GM18951 (cell line): Measurements from ENCODE around the gene SLCO1A2.
"Not testable (repeated sequence)": the region's sequence is repeated elsewhere in the genome, so short reads cannot be mapped to it uniquely, and the experiment has no call there.

ENCODE experiments used
- POLR2A ChIP-seq: IDR thresholded peaks from 4 replicates; pipeline ENCODE4 v1.6.1; 2011; ENCODE audit warnings: mild to moderate bottlenecking; ENCODE audit not compliant: insufficient read length, insufficient read depth; ENCODE audit errors: extremely low read depth
- in situ Hi-C: fragments of 300-500 bp; cut with MboI; formaldehyde crosslinking; loops from one replicate; pipeline ENCODE4 v1.12.0; 2022; ENCODE audit warnings: low sequenced_read_pairs, mixed read lengths, inconsistent platforms; ENCODE audit not compliant: unreplicated experiment

Gene SLCO1A2

GRCh38 chr12:21334771-21335325 lies at the start of gene SLCO1A2:
TSS of gene SLCO1A2 (minus strand) at chr12:21334917. CDS start at chr12:21334647, 270 bp downstream.
- in situ Hi-C loops: no loop called here
- no peak for TF ChIP-seq POLR2A

GRCh38 chr12:21384261-21384660 lies 49.5 kb upstream of the SLCO1A2 start:
- TF ChIP-seq POLR2A: no peak
- in situ Hi-C loops: no loop called here

GRCh38 chr12:21381320-21381719 lies 46.6 kb upstream of the SLCO1A2 start:
- in situ Hi-C loops: not testable (repeated sequence)

- no peak for TF ChIP-seq POLR2A
- in situ Hi-C loops: no loop called here
Measured at GRCh38 chr12:21379218-21379617, 44.5 kb upstream of the SLCO1A2 start.

- no peak for TF ChIP-seq POLR2A
- in situ Hi-C loops: no loop called here
Measured at GRCh38 chr12:21372602-21373001, 37.9 kb upstream of the SLCO1A2 start, which contains the start of gene IAPP. TSS of gene IAPP (plus strand) at chr12:21372902. CDS start at chr12:21373352, 450 bp downstream.

GRCh38 chr12:21370845-21371449 lies 36.2 kb upstream of the SLCO1A2 start:
- in situ Hi-C loops: no loop called here
- TF ChIP-seq POLR2A: no peak

- in situ Hi-C loops: no loop called here
- no peak for TF ChIP-seq POLR2A
Measured at GRCh38 chr12:21369141-21369980, 34.6 kb upstream of the SLCO1A2 start.

GRCh38 chr12:21360632-21361031 lies 25.9 kb upstream of the SLCO1A2 start:
- in situ Hi-C loops: not testable (repeated sequence)

GRCh38 chr12:21354641-21355040 lies 19.9 kb upstream of the SLCO1A2 start:
- TF ChIP-seq POLR2A: no peak
- in situ Hi-C loops: no loop called here

GRCh38 chr12:21353948-21354347 lies 19.2 kb upstream of the SLCO1A2 start:
- TF ChIP-seq POLR2A: no peak

GRCh38 chr12:21353487-21353886 lies 18.8 kb upstream of the SLCO1A2 start:
- in situ Hi-C loops: no loop called here
- no peak for TF ChIP-seq POLR2A

More at GRCh38 chr12:21353948-21354347, 19.2 kb upstream of the SLCO1A2 start:
- in situ Hi-C loops: no loop called here

GRCh38 chr12:21350975-21351374 lies 16.3 kb upstream of the SLCO1A2 start:
- in situ Hi-C loops: no loop called here
- TF ChIP-seq POLR2A: no peak

GRCh38 chr12:21346542-21347205 lies 12.0 kb upstream of the SLCO1A2 start:
- in situ Hi-C loops: no loop called here
- TF ChIP-seq POLR2A: no peak
